ENCODE results near the gene ATXN7L3.

The ATXN7L3 gene

DNA sequence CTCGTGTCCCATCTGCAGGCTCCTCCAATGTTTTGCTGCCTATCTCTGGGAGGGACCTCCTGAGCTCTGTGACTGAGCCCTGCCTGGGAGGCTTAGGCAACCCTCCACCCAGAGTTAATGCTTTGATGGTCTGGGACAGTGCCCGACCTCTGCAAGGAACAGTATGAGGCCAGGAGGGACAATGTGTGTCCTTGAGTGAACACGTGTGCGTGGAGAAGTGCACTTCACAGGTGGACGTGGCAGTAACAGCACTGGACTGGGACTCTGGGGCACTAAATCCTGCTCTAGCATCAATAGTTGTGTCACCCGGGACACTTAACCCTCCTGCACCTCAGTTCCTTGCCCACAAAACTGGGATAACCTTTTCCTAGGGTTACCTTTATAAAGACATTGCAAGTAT, 15.2 kb upstream of the ATXN7L3 start:
- DNase-seq (ENCODE audit: low read depth, low spot score): no peak
- H3K4me3 ChIP-seq (ENCODE audit: low read depth, low read length): no peak overlapping the region
- ChIA-PET CTCF (interaction anchor here (0.7 to 7.2 kb wide), 3 partner anchors 12 to 309 kb away, joined by 3 to 72 read pairs (median 3); no protein-coding TSS in a partner anchor), POLR2A (no interaction called here)
- TF ChIP-seq, protein P1, sequence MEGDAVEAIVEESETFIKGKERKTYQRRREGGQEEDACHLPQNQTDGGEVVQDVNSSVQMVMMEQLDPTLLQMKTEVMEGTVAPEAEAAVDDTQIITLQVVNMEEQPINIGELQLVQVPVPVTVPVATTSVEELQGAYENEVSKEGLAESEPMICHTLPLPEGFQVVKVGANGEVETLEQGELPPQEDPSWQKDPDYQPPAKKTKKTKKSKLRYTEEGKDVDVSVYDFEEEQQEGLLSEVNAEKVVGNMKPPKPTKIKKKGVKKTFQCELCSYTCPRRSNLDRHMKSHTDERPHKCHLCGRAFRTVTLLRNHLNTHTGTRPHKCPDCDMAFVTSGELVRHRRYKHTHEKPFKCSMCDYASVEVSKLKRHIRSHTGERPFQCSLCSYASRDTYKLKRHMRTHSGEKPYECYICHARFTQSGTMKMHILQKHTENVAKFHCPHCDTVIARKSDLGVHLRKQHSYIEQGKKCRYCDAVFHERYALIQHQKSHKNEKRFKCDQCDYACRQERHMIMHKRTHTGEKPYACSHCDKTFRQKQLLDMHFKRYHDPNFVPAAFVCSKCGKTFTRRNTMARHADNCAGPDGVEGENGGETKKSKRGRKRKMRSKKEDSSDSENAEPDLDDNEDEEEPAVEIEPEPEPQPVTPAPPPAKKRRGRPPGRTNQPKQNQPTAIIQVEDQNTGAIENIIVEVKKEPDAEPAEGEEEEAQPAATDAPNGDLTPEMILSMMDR (IDR thresholded peaks at IDR 0.05; ENCODE audit: insufficient read depth, low read length, missing control alignments): no peak

DNA sequence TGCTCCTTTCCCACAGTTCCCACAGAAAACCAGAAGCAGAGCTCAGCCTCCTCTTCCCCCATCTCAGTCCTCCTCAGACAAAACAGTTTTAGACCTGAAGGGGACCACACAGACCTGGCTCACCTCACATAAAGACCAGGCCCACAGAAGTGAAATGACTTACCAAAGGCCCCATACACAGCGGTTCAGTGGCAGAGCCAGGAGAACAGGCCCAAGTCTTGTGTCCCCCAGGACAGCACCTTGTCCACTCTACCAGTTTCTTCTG, 14.5 kb upstream of the ATXN7L3 start:
- ChIA-PET POLR2A (no interaction called here), CTCF (interaction anchor here (1.1 to 7.2 kb wide), 3 partner anchors 12 to 111 kb away, joined by 3 to 72 read pairs (median 3); partner anchors contain the start of gene SLC25A39)
- TF ChIP-seq, protein P1 (IDR thresholded peaks at IDR 0.05; ENCODE audit: insufficient read depth, low read length, missing control alignments): no peak
- no peak overlapping the region for H3K4me3 ChIP-seq (ENCODE audit: low read depth, low read length)
- no peak for DNase-seq (ENCODE audit: low read depth, low spot score)

DNA sequence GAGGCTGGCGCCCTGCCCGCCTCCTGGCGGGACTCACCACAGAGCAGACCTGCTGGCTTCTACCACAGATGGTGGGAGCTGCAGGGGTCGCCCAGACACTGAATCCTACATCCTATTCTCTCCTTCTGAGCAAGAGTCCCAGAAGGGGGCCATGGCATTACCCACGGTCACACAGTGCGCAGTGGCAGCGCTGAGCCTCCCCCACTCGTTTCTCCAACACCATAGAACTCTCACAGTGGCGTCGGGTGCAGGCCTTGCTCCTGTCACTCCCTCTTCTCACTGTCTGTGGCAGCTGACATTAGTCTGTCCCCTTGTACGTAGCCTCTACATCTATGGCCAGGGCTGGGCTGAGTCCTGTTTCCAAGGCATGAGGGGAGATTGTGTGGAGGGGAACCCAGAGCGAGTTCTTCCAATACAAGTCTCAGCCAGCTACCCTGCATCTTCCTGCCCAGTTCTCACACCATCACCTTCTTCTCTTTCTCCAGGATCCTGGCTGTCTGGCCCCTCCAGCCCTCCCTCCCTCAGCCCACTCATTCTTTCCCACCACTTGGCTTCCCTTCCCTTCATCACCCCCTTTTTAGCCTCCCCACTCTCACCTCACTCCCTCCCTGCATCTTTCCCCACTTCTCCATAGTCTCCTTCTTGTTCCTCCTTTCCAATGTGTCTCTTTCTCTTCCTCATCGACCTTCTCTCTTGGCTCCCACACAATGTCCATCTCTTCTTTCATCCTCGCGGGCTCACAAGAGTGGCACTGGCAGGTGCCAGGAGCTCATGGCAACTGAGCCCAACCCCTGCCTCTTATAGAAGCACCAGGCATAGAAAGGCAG, 13.9 kb upstream of the ATXN7L3 start:
- TF ChIP-seq, protein P1 (IDR thresholded peaks at IDR 0.05; ENCODE audit: insufficient read depth, low read length, missing control alignments): no peak
- CTCF ChIA-PET: interaction anchor here (1.1 to 7.2 kb wide), 3 partner anchors 11 to 119 kb away, joined by 3 to 130 read pairs (median 72); partner anchors contain the start of gene SLC25A39
- DNase-seq (ENCODE audit: low read depth, low spot score): no peak
- POLR2A ChIA-PET: no interaction called here
- no peak overlapping the region for H3K4me3 ChIP-seq (ENCODE audit: low read depth, low read length)

DNA sequence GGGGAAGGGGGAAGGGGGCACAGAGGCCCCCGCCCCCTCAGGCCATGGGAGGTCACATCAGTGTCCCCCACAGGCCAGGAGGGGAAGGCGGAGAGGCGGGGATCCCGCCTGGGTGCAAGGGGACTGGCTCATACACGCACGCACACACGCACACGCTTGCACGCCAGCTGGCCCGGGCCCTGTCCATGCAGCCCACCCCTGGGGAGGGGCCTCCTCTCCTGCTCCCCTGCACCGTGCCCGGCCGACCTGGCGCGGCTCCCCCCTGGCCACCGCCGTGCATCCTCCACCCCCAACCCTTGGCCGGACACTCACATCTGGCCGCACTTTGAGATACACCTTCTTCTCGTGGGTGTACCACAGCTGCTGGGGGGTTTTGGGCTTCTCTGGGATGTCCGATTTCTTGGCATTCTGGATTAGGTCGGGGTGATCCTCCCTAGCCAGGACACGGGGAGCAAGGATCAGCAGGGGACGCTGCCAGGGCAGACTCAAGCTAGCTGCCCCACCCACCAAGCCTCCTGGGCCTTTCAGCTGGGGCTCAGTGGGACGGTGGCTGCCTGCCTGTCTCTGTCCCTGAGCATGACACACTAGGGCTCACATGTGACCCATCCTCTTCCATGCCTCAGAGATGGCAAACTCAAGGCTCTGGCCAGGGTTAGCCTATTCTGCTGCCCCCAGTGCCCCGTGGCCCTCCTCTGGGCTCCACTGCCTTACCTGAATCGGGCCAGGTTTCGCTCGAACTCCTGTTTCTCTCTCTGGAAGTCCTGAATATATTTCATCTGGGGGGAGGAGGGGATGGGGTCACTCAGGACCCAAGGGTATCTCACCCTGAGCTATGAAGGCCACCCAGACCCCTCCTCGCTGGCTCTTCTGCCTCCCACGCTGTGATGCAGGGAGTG, 13.1 kb upstream of the ATXN7L3 start:
- ChIA-PET POLR2A (interaction anchor here (0.5 kb wide), 1 partner anchor 300 kb away, joined by 3 read pairs; no protein-coding TSS in a partner anchor), CTCF (interaction anchor here (1.6 to 7.2 kb wide), 3 partner anchors 10 to 133 kb away, joined by 5 to 130 read pairs (median 72); partner anchors contain the start of gene GRN)
- no peak for DNase-seq (ENCODE audit: low read depth, low spot score)
- TF ChIP-seq, protein P1 (IDR thresholded peaks at IDR 0.05; ENCODE audit: insufficient read depth, low read length, missing control alignments): no peak
- H3K4me3 ChIP-seq (ENCODE audit: low read depth, low read length): no peak overlapping the region

DNA sequence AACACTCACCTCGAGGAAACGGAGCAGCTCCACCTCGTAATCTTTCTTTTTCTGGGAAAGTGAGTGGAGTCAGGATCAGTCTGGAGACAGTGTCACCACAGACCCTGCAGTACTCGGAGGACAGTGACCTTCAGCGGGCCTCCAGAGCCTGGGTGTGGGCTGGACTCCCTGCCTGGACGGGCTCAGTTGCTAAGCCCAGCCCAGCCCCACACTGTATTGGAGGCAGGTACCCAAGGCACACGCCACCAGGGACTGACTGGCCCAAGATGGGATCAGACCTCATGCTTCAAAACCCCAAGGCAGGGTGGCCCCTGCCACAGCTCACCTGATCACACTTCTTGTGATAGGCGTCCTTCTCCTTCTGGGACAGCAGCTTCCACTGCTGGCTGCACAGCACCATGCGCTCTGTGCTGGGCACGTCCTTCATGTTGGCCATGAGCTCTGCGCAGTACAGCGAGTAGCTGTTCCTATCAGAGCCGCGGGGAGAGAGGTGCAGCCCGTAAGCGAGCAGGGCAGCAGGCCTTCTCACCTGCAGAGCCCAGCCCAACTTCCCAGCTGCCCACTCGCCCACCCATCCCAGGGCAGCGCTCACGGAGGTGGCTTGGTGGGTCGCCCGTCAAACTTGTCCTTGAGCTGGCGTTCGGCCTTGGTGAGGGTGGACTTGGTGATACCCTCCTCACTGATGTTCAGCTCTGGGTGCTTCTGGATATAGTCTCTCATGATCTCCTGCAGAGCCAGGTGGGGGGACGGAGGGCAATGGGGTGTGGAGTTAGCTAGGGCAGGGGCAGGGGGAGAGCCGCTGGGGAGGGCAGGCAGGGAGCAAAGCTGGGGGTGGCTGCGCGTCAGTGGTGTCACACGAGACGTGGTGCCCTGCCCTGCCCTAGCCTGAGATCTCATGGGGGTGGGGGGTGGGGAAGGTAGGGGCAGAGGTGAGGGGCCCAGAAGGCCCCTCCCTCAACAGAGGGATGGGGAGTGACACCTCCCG, 11.9 kb upstream of the ATXN7L3 start:
- ChIA-PET POLR2A (interaction anchor here (0.8 to 0.9 kb wide), 2 partner anchors 25 to 139 kb away, joined by 3 read pairs; partner anchors contain the start of gene TMUB2), CTCF (interaction anchor here (1.1 to 7.2 kb wide), 13 partner anchors 9 to 397 kb away, joined by 3 to 130 read pairs (median 21); partner anchors contain the start of genes GRN, SLC25A39, TMUB2 and UBTF)
- DNase-seq (ENCODE audit: low read depth, low spot score): no peak
- TF ChIP-seq, protein P1 (IDR thresholded peaks at IDR 0.05; ENCODE audit: insufficient read depth, low read length, missing control alignments): no peak
- no peak overlapping the region for H3K4me3 ChIP-seq (ENCODE audit: low read depth, low read length)

All from AG04449 (cell line).